Testis (tissue), 2 donors: Measurements from ENCODE around the gene JMJD4.

Source experiments
- POLR2A ChIP-seq: fragments of 450-650 bp; IDR thresholded peaks from one replicate; pipeline ENCODE4 v1.6.1; 2017; ENCODE audit warnings: antibody characterized with exemption, mild to moderate bottlenecking, moderate library complexity
- TF ChIP-seq, protein P1 (sequence below), 3 experiments: fragments of 450-650 bp in 2 of 3; fragments of 200-600 bp in 1 of 3; sonication (generic) in 1 of 3; IDR thresholded peaks; one replicate each; pipeline ENCODE4 v1.5.1; 2016 to 2019; ENCODE audit warnings: antibody characterized with exemption in 3 of 3, mild to moderate bottlenecking in 2 of 3, moderate library complexity in 1 of 3

DNA sequence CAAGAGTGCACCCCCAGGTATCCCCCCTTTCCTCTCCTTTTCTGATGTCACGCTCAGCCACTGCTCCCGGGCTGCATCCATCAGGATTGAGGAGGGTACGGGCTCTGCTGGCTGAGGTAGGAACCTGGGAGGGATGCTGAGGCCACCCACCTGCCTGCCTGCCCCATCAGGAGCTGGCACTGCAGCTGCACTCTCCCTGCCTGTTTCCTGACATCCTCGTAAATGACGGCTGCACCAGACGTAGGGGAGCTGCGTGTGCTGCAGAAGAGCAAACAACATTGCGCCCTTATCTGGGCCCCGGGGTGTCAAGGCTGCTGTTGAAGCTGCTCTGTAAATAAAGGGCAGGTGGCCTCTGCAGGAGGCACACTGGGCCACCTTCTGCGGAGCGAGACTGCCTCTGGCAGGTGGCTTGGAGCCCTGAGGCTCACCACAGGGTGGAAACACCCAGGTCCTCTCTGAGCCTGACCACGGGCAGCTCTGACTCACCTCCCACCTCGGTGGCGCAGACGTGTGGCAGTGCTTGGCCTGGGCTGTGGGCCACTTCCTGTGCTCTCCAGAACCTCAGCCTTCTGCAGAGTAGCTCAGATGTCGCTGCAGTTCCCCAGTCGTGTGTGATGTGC, 31.0 kb upstream of the JMJD4 start:
- TF ChIP-seq POLR2A: no peak
- TF ChIP-seq, protein P1, sequence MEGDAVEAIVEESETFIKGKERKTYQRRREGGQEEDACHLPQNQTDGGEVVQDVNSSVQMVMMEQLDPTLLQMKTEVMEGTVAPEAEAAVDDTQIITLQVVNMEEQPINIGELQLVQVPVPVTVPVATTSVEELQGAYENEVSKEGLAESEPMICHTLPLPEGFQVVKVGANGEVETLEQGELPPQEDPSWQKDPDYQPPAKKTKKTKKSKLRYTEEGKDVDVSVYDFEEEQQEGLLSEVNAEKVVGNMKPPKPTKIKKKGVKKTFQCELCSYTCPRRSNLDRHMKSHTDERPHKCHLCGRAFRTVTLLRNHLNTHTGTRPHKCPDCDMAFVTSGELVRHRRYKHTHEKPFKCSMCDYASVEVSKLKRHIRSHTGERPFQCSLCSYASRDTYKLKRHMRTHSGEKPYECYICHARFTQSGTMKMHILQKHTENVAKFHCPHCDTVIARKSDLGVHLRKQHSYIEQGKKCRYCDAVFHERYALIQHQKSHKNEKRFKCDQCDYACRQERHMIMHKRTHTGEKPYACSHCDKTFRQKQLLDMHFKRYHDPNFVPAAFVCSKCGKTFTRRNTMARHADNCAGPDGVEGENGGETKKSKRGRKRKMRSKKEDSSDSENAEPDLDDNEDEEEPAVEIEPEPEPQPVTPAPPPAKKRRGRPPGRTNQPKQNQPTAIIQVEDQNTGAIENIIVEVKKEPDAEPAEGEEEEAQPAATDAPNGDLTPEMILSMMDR (IDR thresholded peaks at IDR 0.05): no peak
